Eye (tissue), 1 donor: ENCODE measurements around the gene GAS7.

Source experiments
- DNase-seq: peaks from one replicate; pipeline ENCODE4 v3.0.0-alpha.2; 2015

Gene GAS7

GRCh38 chr17:10170233-10170632, 28.2 kb downstream of the GAS7 start:
- no peak for DNase-seq

GRCh38 chr17:10169290-10169689, 29.1 kb downstream of the GAS7 start:
- no peak for DNase-seq

- DNase-seq, result no peak
These were observed 32.0 kb downstream of the GAS7 start for GRCh38 chr17:10166176-10166935.

- DNase-seq, result no peak
These were observed 36.3 kb downstream of the GAS7 start for GRCh38 chr17:10162096-10162495.

- no peak for DNase-seq
These were observed 37.0 kb downstream of the GAS7 start for GRCh38 chr17:10161386-10161785.

- no peak for DNase-seq
These were observed 41.3 kb downstream of the GAS7 start for GRCh38 chr17:10156948-10157607.

GRCh38 chr17:10156599-10156947, 41.8 kb downstream of the GAS7 start:
- DNase-seq, result no peak

GRCh38 chr17:10156077-10156435, 42.4 kb downstream of the GAS7 start:
- no peak for DNase-seq

- no peak for DNase-seq
These were observed 42.9 kb downstream of the GAS7 start for GRCh38 chr17:10155371-10156076.

- DNase-seq, result no peak
These were observed 46.5 kb downstream of the GAS7 start for GRCh38 chr17:10151667-10152496.

GRCh38 chr17:10149573-10150399, 48.6 kb downstream of the GAS7 start:
- DNase-seq, result no peak

GRCh38 chr17:10147761-10148415, 50.5 kb downstream of the GAS7 start:
- DNase-seq, result no peak

GRCh38 chr17:10147040-10147439, 51.4 kb downstream of the GAS7 start:
- no peak for DNase-seq

GRCh38 chr17:10144982-10145381, 53.4 kb downstream of the GAS7 start:
- no peak for DNase-seq

GRCh38 chr17:10144456-10144855, 54.0 kb downstream of the GAS7 start:
- no peak for DNase-seq

- no peak for DNase-seq
These were observed 57.0 kb downstream of the GAS7 start for GRCh38 chr17:10141436-10141835.

GRCh38 chr17:10139577-10139976, 58.8 kb downstream of the GAS7 start:
- DNase-seq, result no peak

- no peak for DNase-seq
These were observed 62.0 kb downstream of the GAS7 start for GRCh38 chr17:10136258-10136981.

- DNase-seq, result no peak
These were observed 62.7 kb downstream of the GAS7 start for GRCh38 chr17:10135539-10136257.

GRCh38 chr17:10130677-10131076, 67.7 kb downstream of the GAS7 start:
- no peak for DNase-seq
